ENCODE results near the gene TPPP. TPM values are rescaled to one million over a fixed set of nuclear protein-coding genes. Genes with fewer than 3 reads are reported as not detected.

The TPPP gene
- total and polyA plus RNA-seq, 2 of the 13 experiments (the other 11 are each of a cell fraction or from before 2014, with no cell fraction given), result 0.07 TPM; not detected in 1

DNA sequence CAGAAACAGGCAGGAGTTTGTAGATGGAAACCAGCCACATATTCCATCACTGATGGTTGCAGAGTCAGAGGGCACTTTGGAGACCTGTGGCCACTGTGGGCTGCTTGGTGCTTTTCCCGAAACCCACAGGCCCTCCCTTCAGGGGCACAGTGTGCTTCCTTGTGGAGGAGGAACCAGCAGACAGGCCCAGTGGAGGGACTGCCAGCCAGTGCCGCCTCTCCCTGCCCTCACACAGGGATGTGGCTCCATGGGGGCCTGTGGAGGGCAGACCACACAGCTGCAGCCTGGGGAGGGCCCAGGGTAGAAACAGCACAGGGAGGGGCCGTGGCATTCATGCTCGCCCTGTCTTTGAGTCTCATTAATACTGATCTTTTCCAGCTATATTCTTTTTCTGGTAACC, 45.8 kb downstream of the TPPP start:
- in situ Hi-C loops (cut with HindIII; ENCODE audit: extremely low pct_ligation_motif_present, low pct_unique_long_range_greater_than_20kb), result no loop called here
- FAIRE-seq (no peak), DNase-seq (ENCODE audit: low spot score) (no peak), ATAC-seq (no peak)
- Histone ChIP-seq H3K9ac (ENCODE audit: insufficient read depth, low read depth, low read length) (no peak overlapping the region), H3K4me3 (replicated peaks in 1 of 3; ENCODE audit: insufficient read depth in 1 of 3, low read depth in 2 of 3, low read length in 3 of 3) (no peak overlapping the region), H3K36me3 (replicated peaks in 1 of 2; ENCODE audit: control insufficient read depth in 1 of 2, insufficient read depth in 2 of 2, low read length in 2 of 2) (peaks cover 11 to 46% of the 10 kb centered on the region in 2 experiments; a peak in 4 of 5 replicates), H3K27me3 (ENCODE audit: control insufficient read depth in 1 of 2, insufficient read depth in 2 of 2, low read length in 2 of 2) (no peaks in the 10 kb centered on the region), H3K27ac (ENCODE audit: extremely low read length, insufficient read depth, low read length) (no peak overlapping the region), H4K20me1 (ENCODE audit: insufficient read depth, low read length) (no peaks in the 10 kb centered on the region), H3K79me2 (ENCODE audit: insufficient read depth, low read length) (no peaks in the 10 kb centered on the region), H3K4me1 (ENCODE audit: insufficient read depth, low read length) (0 out of 2 replicates have a peak, but pooled peaks cover 10% of the 10 kb centered on the region), H3K9me3 (ENCODE audit: low read length) (no peaks in the 10 kb centered on the region), H2AFZ (ENCODE audit: low read length) (no peak overlapping the region), H3K4me2 (ENCODE audit: low read depth, low read length) (no peak overlapping the region)
- CTCF ChIA-PET (ENCODE audit: low intra/inter-chr PET ratio, low total read pairs), result no interaction called here
- 100% methylated on average over 2 of the region's 4 CpGs for WGBS (ENCODE audit: low lambda C conversion rate)
- TF ChIP-seq POGZ (CRISPR knock-in tag; IDR thresholded peaks at IDR 0.05) (no peak), ZNF10 (CRISPR knock-in tag; IDR thresholded peaks at IDR 0.05; ENCODE audit: borderline replicate concordance, low read depth) (no peak)
- no TSS peak for BruUV-seq (replicated peaks)
- intact Hi-C loops (cut with micrococcal nuclease; ENCODE audit: unreplicated experiment), result no loop called here
- POLR2A ChIA-PET, result no interaction called here

DNA sequence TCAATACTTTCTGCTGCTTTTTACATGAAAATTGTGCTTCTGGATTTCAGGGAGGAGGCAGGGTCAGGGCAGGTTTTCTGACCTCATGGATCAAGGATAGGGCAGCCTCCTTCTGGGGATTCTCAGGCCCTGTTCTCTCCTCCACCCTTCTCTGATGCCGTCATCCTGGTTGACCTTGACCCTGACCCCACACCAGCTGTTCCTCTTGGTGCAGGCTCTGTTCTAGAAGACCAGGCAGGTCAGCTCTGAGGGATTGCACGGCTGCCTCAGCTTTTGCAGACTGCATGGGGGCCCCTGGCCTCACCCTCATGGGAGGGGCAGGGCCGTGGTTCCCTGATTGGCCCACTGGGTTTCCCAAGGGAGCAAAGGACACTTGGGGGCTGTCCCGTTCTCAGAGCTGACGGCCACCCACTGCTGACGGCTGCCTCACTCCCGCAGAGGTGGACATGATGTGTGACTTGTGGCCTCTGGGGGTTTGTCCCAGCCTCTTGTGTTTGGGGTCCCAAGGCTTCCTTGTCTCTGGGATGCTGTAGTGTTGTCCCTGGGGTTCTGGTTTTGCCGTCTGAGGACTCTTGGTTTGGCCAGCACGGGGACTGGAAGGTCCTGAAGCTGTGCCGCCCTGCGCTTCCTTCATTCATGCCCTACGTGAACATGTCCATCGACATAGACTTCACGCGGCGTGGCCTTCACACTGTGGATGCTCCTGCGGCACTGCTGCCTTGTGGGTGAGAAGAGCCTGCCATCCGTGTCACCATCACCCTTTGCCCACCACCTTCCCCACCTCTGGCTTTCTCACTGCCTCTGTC, 46.6 kb downstream of the TPPP start:
- H3K27me3 ChIP-seq (ENCODE audit: control insufficient read depth in 1 of 2, insufficient read depth in 2 of 2, low read length in 2 of 2), result no peaks in the 10 kb centered on the region
- H3K79me2 ChIP-seq (ENCODE audit: insufficient read depth, low read length), result no peaks in the 10 kb centered on the region
- H3K4me3 ChIP-seq (replicated peaks in 1 of 3; ENCODE audit: insufficient read depth in 1 of 3, low read depth in 2 of 3, low read length in 3 of 3), result no peak overlapping the region
- 0 out of 2 replicates have a peak, but pooled peaks cover 10% of the 10 kb centered on the region for H3K4me1 ChIP-seq (ENCODE audit: insufficient read depth, low read length)
- POLR2A ChIA-PET, result no interaction called here
- no peak overlapping the region for H3K4me2 ChIP-seq (ENCODE audit: low read depth, low read length)
- 86% methylated on average over 10 of the region's 18 CpGs for WGBS (ENCODE audit: low lambda C conversion rate)
- peak; percentile 62 for ATAC-seq
- no peak overlapping the region for H3K27ac ChIP-seq (ENCODE audit: extremely low read length, insufficient read depth, low read length)
- H3K9me3 ChIP-seq (ENCODE audit: low read length), result no peaks in the 10 kb centered on the region
- DNase-seq (ENCODE audit: low spot score), result no peak
- CTCF ChIA-PET (ENCODE audit: low intra/inter-chr PET ratio, low total read pairs), result no interaction called here
- in situ Hi-C loops (cut with HindIII; ENCODE audit: extremely low pct_ligation_motif_present, low pct_unique_long_range_greater_than_20kb) (no loop called here), intact Hi-C loops (cut with micrococcal nuclease; ENCODE audit: unreplicated experiment) (no loop called here)
- H3K9ac ChIP-seq (ENCODE audit: insufficient read depth, low read depth, low read length), result no peak overlapping the region
- no TSS peak for BruUV-seq (replicated peaks)
- H3K36me3 ChIP-seq (replicated peaks in 1 of 2; ENCODE audit: control insufficient read depth in 1 of 2, insufficient read depth in 2 of 2, low read length in 2 of 2), result peaks cover 10 to 40% of the 10 kb centered on the region in 2 experiments; a peak in 4 of 5 replicates
- no peak overlapping the region for H2AFZ ChIP-seq (ENCODE audit: low read length)
- H4K20me1 ChIP-seq (ENCODE audit: insufficient read depth, low read length), result no peaks in the 10 kb centered on the region
- no peak for FAIRE-seq
- peak; percentile 34 for TF ChIP-seq RBM22 (optimal IDR thresholded peaks at IDR 0.05; ENCODE audit: low read length)
- TF ChIP-seq, protein P1, sequence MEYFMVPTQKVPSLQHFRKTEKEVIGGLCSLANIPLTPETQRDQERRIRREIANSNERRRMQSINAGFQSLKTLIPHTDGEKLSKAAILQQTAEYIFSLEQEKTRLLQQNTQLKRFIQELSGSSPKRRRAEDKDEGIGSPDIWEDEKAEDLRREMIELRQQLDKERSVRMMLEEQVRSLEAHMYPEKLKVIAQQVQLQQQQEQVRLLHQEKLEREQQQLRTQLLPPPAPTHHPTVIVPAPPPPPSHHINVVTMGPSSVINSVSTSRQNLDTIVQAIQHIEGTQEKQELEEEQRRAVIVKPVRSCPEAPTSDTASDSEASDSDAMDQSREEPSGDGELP (IDR thresholded peaks at IDR 0.05; ENCODE audit: borderline replicate concordance, low read depth), result peak; percentile 76; the same call in 1 of the 2 replicates
- TF ChIP-seq, protein P2, sequence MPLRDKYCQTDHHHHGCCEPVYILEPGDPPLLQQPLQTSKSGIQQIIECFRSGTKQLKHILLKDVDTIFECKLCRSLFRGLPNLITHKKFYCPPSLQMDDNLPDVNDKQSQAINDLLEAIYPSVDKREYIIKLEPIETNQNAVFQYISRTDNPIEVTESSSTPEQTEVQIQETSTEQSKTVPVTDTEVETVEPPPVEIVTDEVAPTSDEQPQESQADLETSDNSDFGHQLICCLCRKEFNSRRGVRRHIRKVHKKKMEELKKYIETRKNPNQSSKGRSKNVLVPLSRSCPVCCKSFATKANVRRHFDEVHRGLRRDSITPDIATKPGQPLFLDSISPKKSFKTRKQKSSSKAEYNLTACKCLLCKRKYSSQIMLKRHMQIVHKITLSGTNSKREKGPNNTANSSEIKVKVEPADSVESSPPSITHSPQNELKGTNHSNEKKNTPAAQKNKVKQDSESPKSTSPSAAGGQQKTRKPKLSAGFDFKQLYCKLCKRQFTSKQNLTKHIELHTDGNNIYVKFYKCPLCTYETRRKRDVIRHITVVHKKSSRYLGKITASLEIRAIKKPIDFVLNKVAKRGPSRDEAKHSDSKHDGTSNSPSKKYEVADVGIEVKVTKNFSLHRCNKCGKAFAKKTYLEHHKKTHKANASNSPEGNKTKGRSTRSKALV (CRISPR knock-in tag; IDR thresholded peaks at IDR 0.05), result no peak
- TF ChIP-seq RCOR2 (CRISPR knock-in tag; IDR thresholded peaks at IDR 0.05), result no peak
- TF ChIP-seq, protein P3, sequence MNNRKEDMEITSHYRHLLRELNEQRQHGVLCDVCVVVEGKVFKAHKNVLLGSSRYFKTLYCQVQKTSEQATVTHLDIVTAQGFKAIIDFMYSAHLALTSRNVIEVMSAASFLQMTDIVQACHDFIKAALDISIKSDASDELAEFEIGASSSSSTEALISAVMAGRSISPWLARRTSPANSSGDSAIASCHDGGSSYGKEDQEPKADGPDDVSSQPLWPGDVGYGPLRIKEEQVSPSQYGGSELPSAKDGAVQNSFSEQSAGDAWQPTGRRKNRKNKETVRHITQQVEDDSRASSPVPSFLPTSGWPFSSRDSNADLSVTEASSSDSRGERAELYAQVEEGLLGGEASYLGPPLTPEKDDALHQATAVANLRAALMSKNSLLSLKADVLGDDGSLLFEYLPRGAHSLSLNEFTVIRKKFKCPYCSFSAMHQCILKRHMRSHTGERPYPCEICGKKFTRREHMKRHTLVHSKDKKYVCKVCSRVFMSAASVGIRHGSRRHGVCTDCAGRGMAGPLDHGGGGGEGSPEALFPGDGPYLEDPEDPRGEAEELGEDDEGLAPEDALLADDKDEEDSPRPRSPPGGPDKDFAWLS (CRISPR knock-in tag; IDR thresholded peaks at IDR 0.05; ENCODE audit: borderline replicate concordance), result no peak
- no peak for TF ChIP-seq TAF1 (CRISPR knock-in tag; IDR thresholded peaks at IDR 0.05)
- no peak for TF ChIP-seq ZNF768 (CRISPR knock-in tag; IDR thresholded peaks at IDR 0.05)
- no peak for TF ChIP-seq SYNCRIP (IDR thresholded peaks at IDR 0.05; ENCODE audit: insufficient read depth, low read depth, low read length)
- no peak for TF ChIP-seq ZBTB21 (CRISPR knock-in tag; IDR thresholded peaks at IDR 0.05)
- no peak for TF ChIP-seq FOSL2 (CRISPR knock-in tag; IDR thresholded peaks at IDR 0.05)
- no peak for TF ChIP-seq NCOR1 (IDR thresholded peaks at IDR 0.05; ENCODE audit: borderline replicate concordance, low read length)
- no peak for TF ChIP-seq HOXA5 (CRISPR knock-in tag; IDR thresholded peaks at IDR 0.05)

All from HepG2 (cell line).